GM12878 (cell line): ENCODE data around the gene DIAPH1. TPM values are rescaled to one million over a fixed set of nuclear protein-coding genes. Genes with fewer than 3 reads are reported as not detected.

Experiments
- ATAC-seq: fragments of 200-7000 bp; cut with Tn5 transposase; 3 replicates; pipeline ENCODE4 v1.9.1; 2020; ENCODE audit warnings: mild to moderate bottlenecking, moderate library complexity
- BruUV-seq: library from RNA; stranded (reverse); fragments of 400-500 nt; replicated peaks from 2 replicates; lab custom pipeline; 2021; lab: Mats Ljungman, UMichigan
- CTCF ChIA-PET: fragments of 300-600 bp; sonication (Branson Sonifier 250); formaldehyde crosslinking; extraction: SDS; loops from one replicate; lab custom pipeline; 2021; ENCODE audit warnings: inconsistent platforms; lab: Yijun Ruan, JAX
- POLR2A ChIA-PET: fragments of 350-600 bp; formaldehyde crosslinking; extraction: SDS; loops from one replicate; lab custom pipeline; 2021; ENCODE audit warnings: inconsistent platforms; lab: Charles Lee
- RAD21 ChIA-PET: fragments of 300-600 bp; sonication (Branson Sonifier 250); formaldehyde crosslinking; loops from one replicate; lab custom pipeline; 2023; ENCODE audit warnings: antibody characterized with exemption; ENCODE audit not compliant: unreplicated experiment; lab: Charles Lee
- SMC1A ChIA-PET: fragments of 300-600 bp; sonication (Branson Sonifier 250); formaldehyde crosslinking; loops from one replicate; lab custom pipeline; 2023; ENCODE audit not compliant: unreplicated experiment, uncharacterized antibody; lab: Charles Lee
- DNase-seq: peaks from one replicate; pipeline ENCODE4 v3.0.0-alpha.2; 2011; ENCODE audit warnings: low read depth, low spot score
- FAIRE-seq: peaks from 3 replicates; lab custom pipeline; 2011; peaks lifted over from hg19 to GRCh38; lab: Jason Lieb, UNC
- H2AFZ ChIP-seq: 2 replicates; pipeline ENCODE4 v1.6.0; 2011; ENCODE audit warnings: low read depth, low read length, control low read depth; ENCODE audit not compliant: control insufficient read depth
- H3K27ac ChIP-seq: 2 replicates; pipeline ENCODE4 v1.5.1; 2011; ENCODE audit warnings: control low read depth; ENCODE audit not compliant: control insufficient read depth, insufficient read depth
- H3K27me3 ChIP-seq, 2 experiments: replicated peaks in 1 of 2; 2 replicates each; pipeline versions ENCODE4 v1.6.0 to v1.6.1; 2011; ENCODE audit warnings: low read length in 1 of 2; ENCODE audit not compliant: control insufficient read depth in 2 of 2, insufficient read depth in 2 of 2
- H3K36me3 ChIP-seq, 2 experiments: 2 replicates each; pipeline ENCODE4 v1.5.1; 2011; ENCODE audit warnings: low read length in 1 of 2; ENCODE audit not compliant: control insufficient read depth in 2 of 2, insufficient read depth in 2 of 2
- H3K4me1 ChIP-seq: 2 replicates; pipeline ENCODE4 v1.6.1; 2011; ENCODE audit warnings: mild to moderate bottlenecking, low read length, moderate library complexity, mixed read lengths; ENCODE audit not compliant: control insufficient read depth, insufficient read depth
- H3K4me2 ChIP-seq: 2 replicates; pipeline ENCODE4 v1.6.0; 2011; ENCODE audit warnings: control low read depth; ENCODE audit not compliant: control insufficient read depth, insufficient read depth
- H3K4me3 ChIP-seq: fragments of 200-600 bp; sonication (generic); 2 replicates; pipeline ENCODE4 v1.5.1; 2016
- H3K79me2 ChIP-seq: 2 replicates; pipeline ENCODE4 v1.6.0; 2011; ENCODE audit warnings: low read length; ENCODE audit not compliant: control insufficient read depth, insufficient read depth
- H3K9ac ChIP-seq: 2 replicates; pipeline ENCODE4 v1.8.0; 2011; ENCODE audit warnings: low read length, control low read depth, mixed read lengths; ENCODE audit not compliant: control insufficient read depth, insufficient read depth
- H3K9me3 ChIP-seq: replicated peaks from 3 replicates; pipeline ENCODE4 v1.5.1; 2011; ENCODE audit warnings: mild to moderate bottlenecking, low read length; ENCODE audit not compliant: control insufficient read depth, insufficient read depth
- H4K20me1 ChIP-seq: 2 replicates; pipeline ENCODE4 v1.6.0; 2011; ENCODE audit not compliant: control insufficient read depth, insufficient read depth
- BCL11A ChIP-seq: IDR thresholded peaks from 2 replicates; pipeline ENCODE4 v1.6.1; 2011; ENCODE audit warnings: low read depth, low read length
- EGR1 ChIP-seq, 2 experiments: IDR thresholded peaks; 1 replicate in 1 of 2; 2 replicates in 1 of 2; pipeline ENCODE4 v1.6.1; 2011 to 2012; ENCODE audit warnings: low read depth in 2 of 2, low read length in 2 of 2, borderline replicate concordance in 1 of 2, mild to moderate bottlenecking in 1 of 2, moderate library complexity in 1 of 2
- HCFC1 ChIP-seq: fragments of 150-350 bp; IDR thresholded peaks from 2 replicates; pipeline ENCODE4 v1.6.1; 2014; ENCODE audit warnings: low read length
- NBN ChIP-seq: fragments of 450-650 bp; IDR thresholded peaks from 2 replicates; pipeline ENCODE4 v1.6.1; 2016
- RELB ChIP-seq: fragments of 450-650 bp; IDR thresholded peaks from 2 replicates; pipeline ENCODE4 v1.6.1; 2017; ENCODE audit warnings: low read depth, mild to moderate bottlenecking, moderate library complexity
- YY1 ChIP-seq: IDR thresholded peaks from 2 replicates; pipeline ENCODE4 v1.6.1; 2011; ENCODE audit warnings: low read depth, mild to moderate bottlenecking, low read length
- ZBED1 ChIP-seq: IDR thresholded peaks from 2 replicates; pipeline ENCODE4 v1.6.1; 2016; ENCODE audit warnings: borderline replicate concordance
- ZNF24 ChIP-seq: fragments of 450-650 bp; IDR thresholded peaks from 2 replicates; pipeline ENCODE4 v1.6.1; 2017; ENCODE audit warnings: antibody characterized with exemption, mild to moderate bottlenecking
- WGBS: methylation state at CpG from one replicate; pipeline ENCODE4 v1.1.6; 2016; ENCODE audit warnings: low lambda C conversion rate; ENCODE audit not compliant: insufficient replicate concordance, insufficient coverage; ENCODE audit errors: missing lambda C conversion rate; 5-methylcytosine and 5-hydroxymethylcytosine counted together
- in situ Hi-C: fragments of 300-500 bp; cut with MboI; formaldehyde crosslinking; loops from 9 replicates; pipeline ENCODE4 v1.14.3; 2018; ENCODE audit warnings: mixed read lengths
- intact Hi-C: fragments of 100-400 bp; cut with micrococcal nuclease; formaldehyde crosslinking; loops from one replicate; pipeline ENCODE4 v1.14.2; 2022; ENCODE audit not compliant: unreplicated experiment
- polyA plus RNA-seq, 11 experiments: library from polyadenylated mRNA; depleted of rRNA in 4 of 11; unstranded in 6 of 11; stranded (reverse) in 5 of 11; fragments of >200 nt; fragmentation: Nextera tagmentation in 4 of 11; fragmentation: Illumina TruSeq in 1 of 11; extraction: Ambion mirVana in 4 of 11; extraction: Trizol in 1 of 11; gene quantifications; 1 replicate in 1 of 11; 2 replicates in 10 of 11; pipeline versions ENCODE4 v1.2.1 to v1.2.3, GENCODE V29; 2011 to 2016; ENCODE audit warnings: inconsistent platforms in 2 of 11, missing spikeins in 2 of 11, low read depth in 1 of 11
- total RNA-seq, 4 experiments: library from RNA; depleted of rRNA in 3 of 4; stranded (reverse); fragments of >200 nt in 3 of 4; fragmentation: Illumina TruSeq in 1 of 4; extraction: Trizol in 1 of 4; gene quantifications; 2 replicates each; pipeline versions ENCODE4 v1.2.1 to v1.2.3, GENCODE V29; 2013 to 2021
- TF ChIP-seq, protein P1 (sequence below): IDR thresholded peaks from 2 replicates; pipeline ENCODE4 v1.6.1; 2012; ENCODE audit warnings: improper control_type of control experiment, low read depth, low read length; ENCODE audit not compliant: insufficient replicate concordance
- TF ChIP-seq, protein P2 (sequence below): fragments of 450-650 bp; IDR thresholded peaks from 2 replicates; pipeline ENCODE4 v1.6.1; 2016; ENCODE audit warnings: mild to moderate bottlenecking
- TF ChIP-seq, protein P3 (sequence below): fragments of 450-650 bp; IDR thresholded peaks from 2 replicates; pipeline ENCODE4 v1.6.1; 2017; ENCODE audit warnings: mild to moderate bottlenecking, moderate library complexity

The DIAPH1 gene
- total and polyA plus RNA-seq, 10 of the 15 experiments (the other 5 are each of a cell fraction or from before 2014, with no cell fraction given) = 37.8 to 168 (median 59.0) TPM

- H3K27me3 ChIP-seq = peaks cover 0 to 3% of the 10 kb centered on the region in 2 experiments; a peak in 2 of 4 replicates
- 85% methylated on average over 7 of the region's 7 CpGs for whole genome bisulfite sequencing
- RAD21 ChIA-PET = interaction anchor here (1.5 kb wide), 1 partner anchor 26 kb away, joined by 3 read pairs; no protein-coding TSS in a partner anchor
These were observed 131.7 kb downstream of the DIAPH1 start for GRCh38 chr5:141487131-141487530.

More at GRCh38 chr5:141487131-141487530, 131.7 kb downstream of the DIAPH1 start:
- no peak overlapping the region for H3K4me2 ChIP-seq
- TF ChIP-seq, protein P1, sequence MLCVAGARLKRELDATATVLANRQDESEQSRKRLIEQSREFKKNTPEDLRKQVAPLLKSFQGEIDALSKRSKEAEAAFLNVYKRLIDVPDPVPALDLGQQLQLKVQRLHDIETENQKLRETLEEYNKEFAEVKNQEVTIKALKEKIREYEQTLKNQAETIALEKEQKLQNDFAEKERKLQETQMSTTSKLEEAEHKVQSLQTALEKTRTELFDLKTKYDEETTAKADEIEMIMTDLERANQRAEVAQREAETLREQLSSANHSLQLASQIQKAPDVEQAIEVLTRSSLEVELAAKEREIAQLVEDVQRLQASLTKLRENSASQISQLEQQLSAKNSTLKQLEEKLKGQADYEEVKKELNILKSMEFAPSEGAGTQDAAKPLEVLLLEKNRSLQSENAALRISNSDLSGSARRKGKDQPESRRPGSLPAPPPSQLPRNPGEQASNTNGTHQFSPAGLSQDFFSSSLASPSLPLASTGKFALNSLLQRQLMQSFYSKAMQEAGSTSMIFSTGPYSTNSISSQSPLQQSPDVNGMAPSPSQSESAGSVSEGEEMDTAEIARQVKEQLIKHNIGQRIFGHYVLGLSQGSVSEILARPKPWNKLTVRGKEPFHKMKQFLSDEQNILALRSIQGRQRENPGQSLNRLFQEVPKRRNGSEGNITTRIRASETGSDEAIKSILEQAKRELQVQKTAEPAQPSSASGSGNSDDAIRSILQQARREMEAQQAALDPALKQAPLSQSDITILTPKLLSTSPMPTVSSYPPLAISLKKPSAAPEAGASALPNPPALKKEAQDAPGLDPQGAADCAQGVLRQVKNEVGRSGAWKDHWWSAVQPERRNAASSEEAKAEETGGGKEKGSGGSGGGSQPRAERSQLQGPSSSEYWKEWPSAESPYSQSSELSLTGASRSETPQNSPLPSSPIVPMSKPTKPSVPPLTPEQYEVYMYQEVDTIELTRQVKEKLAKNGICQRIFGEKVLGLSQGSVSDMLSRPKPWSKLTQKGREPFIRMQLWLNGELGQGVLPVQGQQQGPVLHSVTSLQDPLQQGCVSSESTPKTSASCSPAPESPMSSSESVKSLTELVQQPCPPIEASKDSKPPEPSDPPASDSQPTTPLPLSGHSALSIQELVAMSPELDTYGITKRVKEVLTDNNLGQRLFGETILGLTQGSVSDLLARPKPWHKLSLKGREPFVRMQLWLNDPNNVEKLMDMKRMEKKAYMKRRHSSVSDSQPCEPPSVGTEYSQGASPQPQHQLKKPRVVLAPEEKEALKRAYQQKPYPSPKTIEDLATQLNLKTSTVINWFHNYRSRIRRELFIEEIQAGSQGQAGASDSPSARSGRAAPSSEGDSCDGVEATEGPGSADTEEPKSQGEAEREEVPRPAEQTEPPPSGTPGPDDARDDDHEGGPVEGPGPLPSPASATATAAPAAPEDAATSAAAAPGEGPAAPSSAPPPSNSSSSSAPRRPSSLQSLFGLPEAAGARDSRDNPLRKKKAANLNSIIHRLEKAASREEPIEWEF = no peak
- TF ChIP-seq ZNF24 (no peak), YY1 (no peak), RELB (no peak), EGR1 (IDR thresholded peaks at IDR 0.05; ENCODE audit: borderline replicate concordance in 1 of 2, low read depth in 2 of 2, low read length in 2 of 2) (no peak), NBN (no peak), HCFC1 (no peak), BCL11A (no peak), ZBED1 (no peak)
- TF ChIP-seq, protein P2, sequence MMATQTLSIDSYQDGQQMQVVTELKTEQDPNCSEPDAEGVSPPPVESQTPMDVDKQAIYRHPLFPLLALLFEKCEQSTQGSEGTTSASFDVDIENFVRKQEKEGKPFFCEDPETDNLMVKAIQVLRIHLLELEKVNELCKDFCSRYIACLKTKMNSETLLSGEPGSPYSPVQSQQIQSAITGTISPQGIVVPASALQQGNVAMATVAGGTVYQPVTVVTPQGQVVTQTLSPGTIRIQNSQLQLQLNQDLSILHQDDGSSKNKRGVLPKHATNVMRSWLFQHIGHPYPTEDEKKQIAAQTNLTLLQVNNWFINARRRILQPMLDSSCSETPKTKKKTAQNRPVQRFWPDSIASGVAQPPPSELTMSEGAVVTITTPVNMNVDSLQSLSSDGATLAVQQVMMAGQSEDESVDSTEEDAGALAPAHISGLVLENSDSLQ = no peak
- TF ChIP-seq, protein P3, sequence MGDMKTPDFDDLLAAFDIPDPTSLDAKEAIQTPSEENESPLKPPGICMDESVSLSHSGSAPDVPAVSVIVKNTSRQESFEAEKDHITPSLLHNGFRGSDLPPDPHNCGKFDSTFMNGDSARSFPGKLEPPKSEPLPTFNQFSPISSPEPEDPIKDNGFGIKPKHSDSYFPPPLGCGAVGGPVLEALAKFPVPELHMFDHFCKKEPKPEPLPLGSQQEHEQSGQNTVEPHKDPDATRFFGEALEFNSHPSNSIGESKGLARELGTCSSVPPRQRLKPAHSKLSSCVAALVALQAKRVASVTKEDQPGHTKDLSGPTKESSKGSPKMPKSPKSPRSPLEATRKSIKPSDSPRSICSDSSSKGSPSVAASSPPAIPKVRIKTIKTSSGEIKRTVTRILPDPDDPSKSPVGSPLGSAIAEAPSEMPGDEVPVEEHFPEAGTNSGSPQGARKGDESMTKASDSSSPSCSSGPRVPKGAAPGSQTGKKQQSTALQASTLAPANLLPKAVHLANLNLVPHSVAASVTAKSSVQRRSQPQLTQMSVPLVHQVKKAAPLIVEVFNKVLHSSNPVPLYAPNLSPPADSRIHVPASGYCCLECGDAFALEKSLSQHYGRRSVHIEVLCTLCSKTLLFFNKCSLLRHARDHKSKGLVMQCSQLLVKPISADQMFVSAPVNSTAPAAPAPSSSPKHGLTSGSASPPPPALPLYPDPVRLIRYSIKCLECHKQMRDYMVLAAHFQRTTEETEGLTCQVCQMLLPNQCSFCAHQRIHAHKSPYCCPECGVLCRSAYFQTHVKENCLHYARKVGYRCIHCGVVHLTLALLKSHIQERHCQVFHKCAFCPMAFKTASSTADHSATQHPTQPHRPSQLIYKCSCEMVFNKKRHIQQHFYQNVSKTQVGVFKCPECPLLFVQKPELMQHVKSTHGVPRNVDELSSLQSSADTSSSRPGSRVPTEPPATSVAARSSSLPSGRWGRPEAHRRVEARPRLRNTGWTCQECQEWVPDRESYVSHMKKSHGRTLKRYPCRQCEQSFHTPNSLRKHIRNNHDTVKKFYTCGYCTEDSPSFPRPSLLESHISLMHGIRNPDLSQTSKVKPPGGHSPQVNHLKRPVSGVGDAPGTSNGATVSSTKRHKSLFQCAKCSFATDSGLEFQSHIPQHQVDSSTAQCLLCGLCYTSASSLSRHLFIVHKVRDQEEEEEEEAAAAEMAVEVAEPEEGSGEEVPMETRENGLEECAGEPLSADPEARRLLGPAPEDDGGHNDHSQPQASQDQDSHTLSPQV = no peak
- H3K79me2 ChIP-seq = no peaks in the 10 kb centered on the region
- FAIRE-seq = no peak
- no peak for DNase-seq
- peaks cover 13% of the 10 kb centered on the region for H3K4me1 ChIP-seq
- ChIA-PET SMC1A (interaction anchor here (2.3 kb wide), 1 partner anchor 71 kb away, joined by 6 read pairs; no protein-coding TSS in a partner anchor), POLR2A (no interaction called here), CTCF (interaction anchor here (0.6 to 8.1 kb wide), 5 partner anchors 11 to 133 kb away, joined by 3 to 90 read pairs (median 5); partner anchors contain the start of genes PCDHGA4 and PCDHGC3)
- no peaks in the 10 kb centered on the region; the same call in 2 of the 3 replicates for H3K9me3 ChIP-seq
- no peak overlapping the region for H3K4me3 ChIP-seq
- BruUV-seq = no TSS peak
- in situ Hi-C loops (no loop called here), intact Hi-C loops (no loop called here)
- H3K36me3 ChIP-seq = no peaks in the 10 kb centered on the region; a peak in 1 of 4 replicates
- H3K27ac ChIP-seq = no peak overlapping the region
- ATAC-seq = no peak
- H2AFZ ChIP-seq = no peak overlapping the region
- H4K20me1 ChIP-seq = no peaks in the 10 kb centered on the region
- H3K9ac ChIP-seq = no peak overlapping the region
